Myocyte (in vitro differentiated cells): ENCODE measurements around the gene MAP2K7. TPM values are rescaled to one million over a fixed set of nuclear protein-coding genes. Genes with fewer than 3 reads are reported as not detected.
"Not testable (repeated sequence)": the region's sequence is repeated elsewhere in the genome, so short reads cannot be mapped to it uniquely, and the experiment has no call there.

Source experiments
- DNase-seq: peaks from one replicate; pipeline ENCODE4 v3.0.0-alpha.2; 2012; ENCODE audit warnings: low read depth
- total RNA-seq: library from RNA; depleted of rRNA; stranded (reverse); fragments of >200 nt; gene quantifications from 2 replicates; pipeline ENCODE4 v1.2.3, GENCODE V29; 2014

MAP2K7 gene
- total RNA-seq, 1 donor from 2014 or later, result 13.1 TPM

- peak; percentile 56 for DNase-seq
These were observed 25.3 kb downstream of the MAP2K7 start for GRCh38 chr19:7928741-7929701.

- DNase-seq, result not testable (repeated sequence)
These were observed 26.4 kb downstream of the MAP2K7 start for GRCh38 chr19:7930030-7930429.

GRCh38 chr19:7930765-7931164 is 27.1 kb downstream of the MAP2K7 start:
- no peak for DNase-seq

- no peak for DNase-seq
These were observed 27.8 kb downstream of the MAP2K7 start for GRCh38 chr19:7931221-7932061.

- DNase-seq, result no peak
These were observed 28.7 kb downstream of the MAP2K7 start for GRCh38 chr19:7932276-7932929.

GRCh38 chr19:7932930-7933300 is 29.2 kb downstream of the MAP2K7 start:
- DNase-seq, result no peak

- no peak for DNase-seq
These were observed 29.7 kb downstream of the MAP2K7 start for GRCh38 chr19:7933411-7933810.

GRCh38 chr19:7933828-7934725 is 30.4 kb downstream of the MAP2K7 start:
- DNase-seq, result no peak

- no peak for DNase-seq
These were observed 31.1 kb downstream of the MAP2K7 start for GRCh38 chr19:7934766-7935165.

- no peak for DNase-seq
These were observed 37.2 kb downstream of the MAP2K7 start for GRCh38 chr19:7940841-7941240.

- no peak for DNase-seq
These were observed 38.4 kb downstream of the MAP2K7 start for GRCh38 chr19:7941895-7942596.

GRCh38 chr19:7942981-7943443 is 39.3 kb downstream of the MAP2K7 start:
- DNase-seq, result peak; percentile 7

GRCh38 chr19:7943444-7944176 is 39.9 kb downstream of the MAP2K7 start, which contains the start of gene TIMM44:
TSS of gene TIMM44 (minus strand) at chr19:7943666. CDS start at chr19:7943651, 15 bp downstream.
- peak; percentile 100 for DNase-seq

GRCh38 chr19:7944177-7944761 is 40.6 kb downstream of the MAP2K7 start:
- peak; percentile 94 for DNase-seq

- DNase-seq, result peak; percentile 8
These were observed 44.3 kb downstream of the MAP2K7 start for GRCh38 chr19:7947939-7948338.

GRCh38 chr19:7953060-7953459 is 49.4 kb downstream of the MAP2K7 start:
- DNase-seq, result no peak

GRCh38 chr19:7953576-7953975 is 49.9 kb downstream of the MAP2K7 start:
- DNase-seq, result no peak

GRCh38 chr19:7955696-7956095 is 52.0 kb downstream of the MAP2K7 start:
- DNase-seq, result no peak
